Measurements from ENCODE around the gene SLC26A1.

Gene SLC26A1

DNA sequence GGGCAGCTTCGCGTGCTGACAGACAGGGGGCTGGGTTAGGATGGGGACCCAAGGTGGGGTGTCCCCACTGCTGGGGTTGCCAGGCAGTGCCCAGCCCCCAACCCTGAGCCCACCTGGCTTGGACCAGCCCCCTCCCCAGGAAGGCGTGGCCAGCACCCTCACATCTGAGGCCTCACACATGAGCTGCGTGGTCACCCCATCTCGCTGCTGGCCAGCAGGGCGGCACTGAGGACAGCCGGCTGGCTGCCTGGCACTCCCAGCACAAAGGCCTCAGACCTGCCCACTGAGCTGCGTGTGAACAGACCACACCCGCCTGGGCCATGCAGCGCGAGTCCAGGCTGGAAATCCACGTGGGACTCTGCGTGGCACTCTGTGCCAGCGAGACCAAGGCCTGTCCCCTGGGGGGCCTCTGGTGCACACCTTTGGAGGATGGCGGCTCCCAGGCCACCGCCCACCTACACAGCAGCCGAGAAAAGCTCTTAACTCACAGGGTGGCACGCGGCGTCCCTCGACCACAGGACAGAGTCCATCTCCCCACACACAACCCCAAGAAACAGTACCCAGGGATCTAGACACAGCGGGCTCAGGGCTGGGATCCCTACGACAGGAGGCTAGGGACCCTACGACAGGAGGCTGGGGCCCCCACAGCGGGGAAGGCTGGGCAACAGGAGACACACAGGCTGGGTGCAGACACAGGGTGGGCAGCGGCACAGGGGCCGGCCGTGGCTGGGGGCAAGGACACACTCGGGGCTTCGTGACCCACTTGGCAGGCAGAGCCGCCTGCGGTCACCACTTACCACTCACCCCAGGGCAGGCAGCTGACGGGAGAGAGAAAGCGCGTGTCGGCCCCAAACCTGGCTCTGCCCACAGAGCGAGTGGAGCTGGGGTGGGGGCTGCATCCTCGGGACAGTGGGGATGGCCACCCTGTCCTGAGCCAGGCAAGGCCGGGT lies 29.7 kb downstream of the SLC26A1 start:
- DNase-seq: no peak

DNA sequence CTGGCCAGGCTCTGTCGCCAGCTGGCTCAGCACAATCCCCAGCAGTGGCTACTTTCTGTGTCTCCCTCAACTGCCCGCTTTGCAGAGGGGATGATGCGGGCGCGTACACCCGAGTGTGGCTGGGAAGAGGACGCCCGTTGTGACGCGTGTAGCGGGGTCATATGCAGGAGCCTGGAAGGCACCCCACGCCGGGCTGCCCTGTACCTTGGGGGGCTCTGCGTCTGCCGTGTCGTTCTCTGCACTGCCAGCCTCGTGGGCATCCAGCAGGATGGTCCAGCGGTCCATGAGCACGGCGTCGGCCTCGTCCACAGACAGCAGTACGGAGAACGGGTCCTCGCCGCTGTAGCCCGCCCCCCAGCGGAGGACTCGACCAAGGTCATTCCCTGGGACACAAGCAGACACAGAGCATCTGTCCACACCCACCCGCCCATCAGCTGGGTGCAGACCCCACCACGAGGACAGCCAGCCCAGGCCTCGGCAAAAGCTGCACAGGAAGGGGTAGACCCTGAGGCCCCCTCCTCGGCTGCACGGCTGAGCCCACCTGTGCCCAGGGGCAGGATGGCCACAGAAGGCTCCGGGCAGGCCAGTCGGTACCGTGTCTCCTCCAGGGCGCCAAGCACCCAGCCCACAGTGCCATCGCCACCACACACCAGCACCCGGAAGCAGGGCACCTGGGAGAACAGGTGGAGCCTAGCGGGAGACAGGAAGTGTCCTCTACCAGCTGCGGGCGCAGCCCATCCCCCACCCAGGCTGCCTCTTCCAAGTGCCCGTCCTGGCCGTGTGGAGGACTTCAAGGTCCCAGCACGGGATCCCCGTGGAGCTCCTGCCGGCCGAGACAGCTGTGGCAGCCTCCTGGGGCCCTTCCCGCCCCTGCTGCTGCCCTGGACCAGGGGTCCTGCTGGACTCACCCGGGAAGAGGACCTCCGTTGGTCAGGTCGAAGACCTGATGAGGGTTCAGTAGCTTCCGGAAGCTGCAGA lies 30.7 kb downstream of the SLC26A1 start:
- DNase-seq: no peak

DNA sequence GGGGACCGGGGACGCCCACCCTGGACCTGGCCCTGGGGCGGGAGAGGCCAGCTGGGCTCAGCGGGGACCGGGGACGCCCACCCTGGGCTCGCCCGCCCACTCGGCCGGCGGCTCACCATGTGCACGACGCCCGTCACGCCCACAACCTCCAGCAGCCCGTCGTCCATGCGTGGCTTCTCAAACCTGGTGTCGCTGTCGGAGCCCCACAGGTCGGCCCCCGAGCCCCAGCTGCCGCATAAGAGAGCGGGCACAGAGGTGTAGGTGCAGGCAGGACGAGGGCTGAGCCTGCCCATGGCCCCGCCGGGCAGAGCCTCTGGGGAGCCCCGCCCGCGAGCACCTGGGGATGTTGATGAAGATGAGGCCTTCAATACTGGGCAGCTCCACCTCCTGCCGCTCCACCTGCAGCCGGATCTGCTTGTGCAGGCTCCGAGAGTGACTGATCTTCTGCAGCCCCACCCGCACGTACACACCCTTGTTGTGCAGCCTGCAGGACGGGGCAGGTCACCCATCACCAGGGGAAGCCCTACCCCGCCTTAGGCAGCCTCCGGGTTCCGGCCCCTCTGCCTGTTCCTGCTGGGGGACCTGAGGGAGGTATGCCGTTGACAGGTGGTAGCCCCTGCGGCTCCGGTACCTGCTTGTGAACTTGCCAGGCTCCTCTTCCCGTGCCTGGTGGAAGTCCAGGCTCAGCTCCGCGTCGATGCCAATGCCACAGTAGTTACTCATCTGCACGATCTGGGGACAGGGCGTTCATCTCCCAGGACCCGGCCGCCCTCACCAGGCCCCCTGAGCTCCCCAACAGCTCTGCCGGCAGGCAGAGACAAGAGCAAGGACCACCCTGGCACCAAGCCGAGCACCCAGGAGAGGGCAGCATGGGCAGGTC lies 31.6 kb downstream of the SLC26A1 start:
- DNase-seq: no peak

DNA sequence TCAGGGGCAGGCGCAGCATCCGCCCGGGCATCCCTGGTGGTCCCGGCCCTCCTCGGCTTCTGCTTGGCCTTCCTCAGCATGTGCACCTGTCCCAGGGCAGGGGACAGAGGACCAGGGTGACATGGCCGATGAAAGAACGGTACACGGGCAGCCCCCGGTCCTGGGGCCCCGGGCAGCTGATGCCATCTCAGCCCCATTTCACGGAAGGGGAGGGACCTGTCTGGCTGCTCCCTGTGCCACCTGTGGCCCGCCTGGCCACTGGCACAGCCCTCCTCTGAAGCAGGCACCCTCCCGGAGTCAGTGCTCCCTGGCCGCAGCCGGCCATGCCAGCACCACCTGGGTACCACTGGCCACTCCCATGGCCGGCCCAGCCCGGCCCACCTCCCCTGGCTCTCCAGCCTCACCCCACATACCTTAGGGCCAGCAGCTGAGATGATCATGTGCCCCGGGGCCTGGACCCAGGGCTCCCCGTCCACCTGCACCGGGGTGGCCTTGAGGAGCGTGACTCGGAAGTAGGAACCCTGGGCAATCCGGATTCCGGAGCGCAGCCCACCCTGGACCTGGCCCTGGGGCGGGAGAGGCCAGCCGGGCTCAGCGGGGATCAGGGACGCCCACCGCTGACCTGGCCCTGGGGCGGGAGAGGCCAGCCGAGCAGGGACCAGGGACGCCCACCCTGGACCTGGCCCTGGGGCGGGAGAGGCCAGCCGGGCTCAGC lies 32.4 kb downstream of the SLC26A1 start:
- no peak for DNase-seq

DNA sequence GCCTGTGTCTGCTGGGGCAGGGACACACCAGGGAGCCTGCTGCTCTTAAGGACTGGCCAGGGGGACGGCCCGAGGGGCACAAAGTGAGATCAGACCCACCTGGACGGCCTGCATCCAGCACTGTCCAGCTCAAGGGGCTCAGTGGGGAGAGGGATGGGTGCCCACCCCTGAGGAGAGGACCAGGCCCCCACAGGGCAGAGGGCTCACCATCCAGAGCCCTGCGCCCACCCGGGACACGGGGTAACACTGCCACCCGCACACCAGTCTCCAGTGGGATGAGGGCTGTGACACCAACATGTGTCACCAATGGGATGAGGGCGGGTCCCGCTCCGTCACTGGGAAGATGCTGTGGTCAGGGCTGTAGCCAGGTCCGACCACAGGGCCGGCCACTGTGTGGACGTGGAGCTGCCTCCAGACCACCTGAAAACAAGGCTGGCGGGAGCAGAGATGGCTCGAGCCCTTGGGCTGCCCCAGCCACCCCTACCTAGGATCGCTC lies 33.0 kb downstream of the SLC26A1 start:
- no peak for DNase-seq

DNA sequence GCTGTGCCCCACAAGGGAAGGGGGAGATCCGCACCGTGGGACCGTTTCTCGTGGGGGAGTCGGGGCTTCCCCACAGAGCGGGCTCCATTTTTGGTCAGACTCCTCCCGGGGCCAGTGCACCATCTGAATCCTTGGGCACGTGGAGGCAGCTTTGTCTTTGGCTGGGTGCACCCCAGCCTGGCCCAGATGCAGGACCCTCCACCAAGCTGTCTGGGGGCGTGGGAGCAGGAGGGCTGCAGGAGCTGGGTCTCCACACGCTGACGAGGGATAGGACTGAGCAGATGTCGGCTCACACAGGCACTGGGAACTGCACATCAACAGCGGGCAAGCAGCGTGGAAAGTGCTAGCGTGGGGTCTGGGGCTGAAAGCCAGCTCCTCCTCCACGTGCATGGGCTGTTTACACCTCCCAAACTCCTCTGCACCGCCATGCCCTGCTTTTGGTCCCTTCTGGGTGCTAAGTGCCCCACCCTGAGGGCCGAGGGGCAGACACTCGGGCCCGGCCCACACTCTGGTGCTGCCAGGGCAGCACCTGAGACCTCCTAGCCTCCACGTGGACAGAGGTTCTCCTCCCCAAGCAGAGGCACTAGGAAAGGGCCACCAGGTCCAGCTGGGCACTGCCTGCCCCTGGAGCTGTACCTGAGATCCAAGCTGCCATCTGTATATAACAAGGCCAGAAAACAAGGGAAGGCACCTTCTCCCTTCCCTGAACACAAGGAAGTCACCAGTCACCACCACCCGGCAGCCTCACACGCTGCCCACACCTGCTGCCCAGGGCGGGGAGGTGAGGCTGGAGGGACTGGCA lies 33.7 kb downstream of the SLC26A1 start:
- DNase-seq: no peak

DNA sequence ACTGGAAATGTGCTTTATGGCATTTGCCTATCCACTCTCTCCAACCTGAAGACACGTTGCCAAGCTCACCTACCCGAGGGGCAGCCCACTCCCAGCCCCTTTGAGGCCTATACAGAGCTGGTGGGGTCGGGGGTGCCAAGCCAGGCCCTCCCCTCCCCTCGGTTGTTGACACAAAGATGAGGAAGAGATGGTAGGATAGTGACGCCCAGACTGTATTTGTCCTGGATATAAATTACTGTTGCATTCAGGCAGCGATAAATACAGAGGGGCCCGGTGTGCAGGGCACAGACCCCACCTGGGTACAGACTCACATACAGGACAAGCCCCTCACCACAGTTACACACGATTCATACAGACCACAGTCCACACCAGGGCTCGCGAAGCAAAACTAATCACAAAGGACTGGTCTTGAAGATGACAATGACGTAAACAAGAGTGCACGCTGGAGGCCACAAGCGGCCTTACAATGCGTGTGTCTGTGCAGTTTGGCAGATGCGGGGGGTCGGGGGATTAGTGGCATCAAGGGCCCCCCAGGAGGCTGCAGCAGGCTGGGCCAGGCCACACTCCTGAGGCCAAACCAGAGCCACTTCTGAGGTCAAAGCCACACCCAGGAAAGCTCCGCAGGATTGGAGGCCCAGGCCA lies 34.4 kb downstream of the SLC26A1 start:
- no peak for DNase-seq

DNA sequence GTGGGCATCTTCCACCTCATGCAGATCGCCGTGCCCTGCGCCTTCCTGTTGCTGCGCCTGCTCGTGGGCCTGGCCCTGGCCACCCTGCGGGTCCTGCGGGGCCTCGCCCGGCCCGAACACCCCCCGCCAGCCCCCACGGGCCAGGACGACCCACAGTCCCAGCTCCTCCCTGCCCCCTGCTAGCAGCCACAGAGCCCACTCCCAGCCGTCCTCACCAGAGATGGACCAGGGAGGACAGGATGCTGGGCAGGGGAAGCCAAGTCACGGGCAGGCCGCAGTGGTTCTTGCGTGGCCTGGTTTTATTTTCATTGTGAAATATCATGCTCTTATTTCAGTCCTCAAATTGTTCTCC lies 34.9 kb downstream of the SLC26A1 start:
- DNase-seq: no peak

DNA sequence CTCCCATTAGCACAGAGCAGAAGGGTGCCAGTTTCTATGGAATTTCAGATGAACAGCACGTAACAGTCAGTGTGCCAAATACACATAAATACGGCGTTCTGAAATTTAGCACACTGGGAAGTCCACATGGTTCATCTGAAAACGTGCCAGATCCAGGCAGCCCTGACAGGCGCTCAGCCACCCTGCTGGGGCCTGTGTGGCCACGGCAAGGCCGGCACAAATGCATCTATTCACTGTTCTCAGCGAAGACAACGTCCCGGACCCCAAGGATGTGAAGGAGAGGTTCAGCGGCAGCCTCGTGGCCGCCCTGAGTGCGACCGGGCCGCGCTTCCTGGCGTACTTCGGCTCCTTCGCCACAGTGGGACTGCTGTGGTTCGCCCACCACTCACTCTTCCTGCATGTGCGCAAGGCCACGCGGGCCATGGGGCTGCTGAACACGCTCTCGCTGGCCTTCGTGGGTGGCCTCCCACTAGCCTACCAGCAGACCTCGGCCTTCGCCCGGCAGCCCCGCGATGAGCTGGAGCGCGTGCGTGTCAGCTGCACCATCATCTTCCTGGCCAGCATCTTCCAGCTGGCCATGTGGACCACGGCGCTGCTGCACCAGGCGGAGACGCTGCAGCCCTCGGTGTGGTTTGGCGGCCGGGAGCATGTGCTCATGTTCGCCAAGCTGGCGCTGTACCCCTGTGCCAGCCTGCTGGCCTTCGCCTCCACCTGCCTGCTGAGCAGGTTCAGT lies 35.5 kb downstream of the SLC26A1 start:
- no peak for DNase-seq

DNA sequence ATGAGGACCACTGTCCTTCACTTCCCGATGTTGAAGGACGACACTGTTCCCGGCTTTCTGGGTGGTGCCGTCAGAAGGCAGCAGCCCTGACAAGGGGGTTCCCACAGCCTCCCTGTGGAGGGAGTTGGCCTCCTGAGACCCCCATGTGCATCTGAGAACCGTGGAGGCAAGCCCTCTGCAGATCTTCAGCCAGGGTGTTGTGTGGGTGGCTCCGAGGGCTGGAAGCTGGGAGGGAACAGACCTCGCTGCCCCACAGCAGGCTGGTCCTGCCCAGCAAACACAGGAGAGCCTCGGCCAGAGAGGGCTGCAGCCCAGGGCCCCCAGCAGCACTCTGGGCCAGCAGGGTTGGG lies 36.0 kb downstream of the SLC26A1 start:
- DNase-seq: no peak

DNA sequence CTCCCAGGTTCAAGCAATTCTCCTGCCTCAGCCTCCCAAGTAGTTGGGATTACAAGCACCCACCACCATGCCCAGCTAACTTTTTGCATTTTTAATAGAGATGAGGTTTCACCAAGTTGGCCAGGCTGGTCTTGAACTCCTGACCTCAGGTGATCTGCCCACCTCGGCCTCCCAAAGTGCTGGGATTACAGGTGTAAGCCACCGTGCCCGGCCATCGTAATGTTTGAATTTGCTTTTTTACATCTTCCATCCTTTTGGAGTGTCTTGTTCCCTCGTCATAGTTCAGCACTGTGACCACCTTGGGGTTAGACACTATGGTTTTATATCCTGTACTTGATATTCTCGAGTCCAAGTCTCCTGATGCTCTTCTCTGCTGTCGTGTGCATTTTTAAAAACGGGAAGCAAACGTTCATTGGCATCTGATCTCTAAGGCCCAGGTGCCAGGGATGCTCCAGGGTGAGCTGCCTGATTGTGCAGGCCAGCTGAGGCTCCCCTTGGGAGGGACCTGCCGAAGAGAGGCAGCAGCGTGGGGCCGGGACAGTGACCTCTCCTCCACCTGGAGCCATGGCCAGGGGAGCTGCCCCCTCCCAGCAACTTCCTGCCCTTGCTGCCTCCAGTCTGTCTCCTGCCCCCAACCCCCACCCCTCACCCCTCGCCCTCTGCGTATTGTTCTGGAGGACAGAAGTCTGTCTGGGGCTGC lies 36.5 kb downstream of the SLC26A1 start:
- DNase-seq: no peak

DNA sequence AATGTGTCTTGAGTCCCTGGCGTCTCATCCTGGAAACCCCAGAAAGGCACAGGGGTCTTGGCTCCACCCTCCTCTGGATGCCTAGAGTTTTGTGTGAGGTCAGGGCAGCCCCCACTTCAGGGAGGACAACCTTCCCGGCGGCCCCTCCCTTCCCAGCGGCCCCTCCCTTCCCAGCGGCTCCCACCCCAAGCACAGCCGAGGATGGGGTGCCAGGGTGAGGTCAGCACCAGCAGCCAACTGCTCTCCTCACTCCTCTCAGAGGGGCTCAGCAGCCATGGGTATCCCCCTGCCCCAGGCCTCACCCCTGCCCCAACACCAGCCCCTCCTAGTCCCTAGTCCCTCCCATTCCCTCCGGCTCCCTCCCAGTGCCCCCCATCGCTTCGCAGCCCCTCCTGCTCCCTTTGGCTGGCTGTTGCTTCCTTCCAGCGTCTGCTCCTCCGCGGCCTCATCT lies 37.2 kb downstream of the SLC26A1 start:
- DNase-seq: no peak

DNA sequence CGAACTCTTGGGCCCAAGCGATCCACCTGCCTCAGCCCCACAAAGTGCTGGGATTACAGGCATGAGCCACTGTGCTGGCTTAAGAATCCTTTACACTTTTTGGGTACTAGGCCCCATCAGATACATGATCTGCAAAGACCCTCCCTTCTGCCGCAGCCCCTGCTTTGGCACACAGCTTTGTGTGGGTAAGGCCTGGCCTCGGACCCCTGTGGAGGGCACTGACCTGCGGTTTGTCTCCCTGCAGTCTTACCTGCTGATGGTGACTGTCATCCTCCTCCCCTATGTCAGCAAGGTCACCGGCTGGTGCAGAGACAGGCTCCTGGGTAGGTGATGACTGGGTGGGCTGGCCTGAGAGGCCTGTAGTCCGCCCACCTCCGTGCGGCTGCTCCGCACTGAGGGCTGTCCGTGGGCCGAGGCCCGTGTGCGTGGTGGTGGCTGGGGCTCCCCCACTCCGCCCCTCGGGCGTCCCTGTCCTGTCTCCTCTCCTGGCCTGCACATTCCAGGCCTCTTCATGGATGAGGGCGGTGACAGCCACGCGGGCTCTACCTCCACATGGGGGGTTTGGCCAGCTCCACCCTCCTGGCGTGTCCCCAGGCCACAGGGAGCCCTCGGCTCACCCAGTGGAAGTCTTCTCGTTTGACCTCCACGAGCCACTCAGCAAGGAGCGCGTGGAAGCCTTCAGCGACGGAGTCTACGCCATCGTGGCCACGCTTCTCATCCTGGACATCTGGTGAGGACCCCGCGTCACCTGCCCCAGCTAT lies 37.9 kb downstream of the SLC26A1 start:
- no peak for DNase-seq

DNA sequence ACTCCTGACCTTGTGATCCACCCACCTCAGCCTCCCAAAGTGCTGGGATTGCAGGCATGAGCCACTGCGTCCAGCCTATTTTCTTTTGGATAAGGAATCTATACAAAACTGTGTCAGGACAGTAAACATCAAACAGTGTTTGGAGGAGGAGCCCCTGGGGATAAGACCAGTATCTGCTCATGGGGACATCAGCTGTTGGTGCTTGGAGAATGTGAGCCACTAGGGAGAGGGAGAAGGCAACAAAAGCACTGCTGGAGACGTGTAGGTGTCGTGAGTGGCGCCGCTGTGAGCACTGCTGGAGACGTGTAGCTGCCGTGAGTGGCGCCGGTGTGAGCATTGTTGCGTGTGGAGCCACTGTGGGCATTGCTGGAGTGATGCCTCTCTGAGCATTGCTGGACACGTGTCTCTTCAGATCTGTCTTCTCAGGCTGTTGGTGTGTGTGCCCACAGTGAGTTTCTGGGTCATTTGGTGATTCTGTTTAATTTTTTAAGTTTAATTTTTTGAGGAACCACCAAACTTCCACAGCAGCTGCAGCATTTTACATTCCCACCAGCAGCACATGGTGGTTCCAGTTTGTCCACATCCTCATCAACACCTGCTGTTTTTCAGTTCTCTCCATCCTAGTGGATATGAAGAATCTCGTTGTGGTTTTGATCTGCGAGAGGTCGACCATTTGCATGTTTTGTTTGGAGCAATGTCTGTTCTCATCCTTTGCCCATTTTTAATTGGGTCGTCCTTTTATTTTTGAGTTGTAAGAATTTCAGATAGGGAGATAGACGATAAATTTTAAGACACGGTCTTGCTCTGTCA lies 38.8 kb downstream of the SLC26A1 start:
- DNase-seq: no peak

DNA sequence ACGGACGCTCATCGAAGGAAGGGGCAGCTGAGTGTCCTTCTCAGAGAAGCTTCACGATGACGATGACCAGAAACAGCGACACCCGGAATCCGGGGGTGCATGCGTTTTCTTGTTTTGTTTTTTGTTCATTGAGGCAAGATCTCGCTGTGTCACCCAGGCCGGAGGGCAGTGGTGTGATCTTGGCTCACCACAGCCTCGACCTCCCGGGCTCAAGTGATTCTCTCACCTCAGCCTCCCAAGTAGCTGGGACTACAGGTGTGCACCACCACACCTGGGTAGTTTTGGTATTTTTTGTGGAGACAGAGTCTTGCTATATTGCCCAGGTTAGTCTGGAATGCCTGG lies 39.7 kb downstream of the SLC26A1 start:
- no peak for DNase-seq

DNA sequence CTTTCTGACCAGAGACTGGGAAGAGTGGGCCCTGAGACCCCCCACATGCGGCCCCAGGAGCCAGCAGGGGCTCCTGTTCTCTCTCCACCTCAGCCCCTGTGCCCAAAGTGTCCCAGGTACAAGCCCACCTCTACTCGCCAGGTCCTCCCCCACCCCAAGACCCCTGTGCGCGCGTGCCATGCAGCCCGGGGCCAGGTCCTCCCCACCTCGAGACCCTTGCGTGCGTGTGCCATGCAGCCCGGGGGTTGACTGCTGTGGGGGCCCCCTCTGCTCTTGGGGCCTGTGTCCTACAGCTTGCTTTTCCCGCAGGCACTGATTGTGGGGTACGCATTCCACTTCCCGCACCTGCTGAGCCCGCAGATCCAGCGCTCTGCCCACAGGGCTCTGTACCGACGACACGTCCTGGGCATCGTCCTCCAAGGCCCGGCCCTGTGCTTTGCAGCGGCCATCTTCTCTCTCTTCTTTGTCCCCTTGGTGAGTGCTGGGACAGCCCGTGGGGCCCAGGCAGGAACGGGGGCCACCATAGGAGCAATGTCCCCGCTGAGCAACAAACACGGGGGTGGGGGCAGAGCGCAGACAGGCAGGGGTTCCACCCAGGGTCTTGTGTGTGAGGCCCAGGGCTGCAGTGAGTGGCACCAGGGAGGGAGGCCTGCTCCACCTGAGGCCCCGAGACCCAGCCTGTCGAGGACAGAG lies 40.2 kb downstream of the SLC26A1 start:
- DNase-seq: no peak
